ENCODE measurements around the gene RRP15.

Gene RRP15

DNA sequence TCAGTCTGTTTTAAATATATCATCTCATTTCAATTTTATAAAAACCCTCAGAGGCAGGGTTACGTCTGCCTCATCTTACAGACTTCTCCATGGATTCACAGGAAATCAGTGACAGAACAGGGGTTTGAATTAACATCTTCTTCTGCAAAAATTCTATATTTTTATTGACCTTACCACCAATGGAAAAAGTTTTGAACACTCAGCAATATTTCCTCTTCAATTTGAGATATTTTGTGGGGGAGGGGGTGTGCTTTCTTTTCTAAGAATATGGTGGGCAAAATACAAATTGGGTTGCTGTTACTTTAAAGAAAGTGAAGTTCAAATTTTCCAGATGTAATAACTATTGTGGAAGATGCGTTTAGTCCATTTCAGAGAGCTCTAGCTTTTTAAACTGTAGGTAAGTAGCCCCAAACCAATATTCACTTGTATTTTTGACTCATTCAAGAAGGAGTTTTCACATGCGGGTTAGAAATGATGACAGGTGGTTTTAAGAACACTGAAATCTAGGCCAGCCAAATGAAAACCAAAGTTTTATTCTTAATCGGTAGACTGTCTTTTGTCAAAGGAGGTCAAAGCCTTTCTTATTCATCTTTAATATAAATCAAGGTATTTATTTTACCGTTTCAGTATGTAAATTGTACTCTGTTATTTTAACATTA, 77.5 kb downstream of the RRP15 start:
- no peak for DNase-seq (ENCODE audit: low spot score)

DNA sequence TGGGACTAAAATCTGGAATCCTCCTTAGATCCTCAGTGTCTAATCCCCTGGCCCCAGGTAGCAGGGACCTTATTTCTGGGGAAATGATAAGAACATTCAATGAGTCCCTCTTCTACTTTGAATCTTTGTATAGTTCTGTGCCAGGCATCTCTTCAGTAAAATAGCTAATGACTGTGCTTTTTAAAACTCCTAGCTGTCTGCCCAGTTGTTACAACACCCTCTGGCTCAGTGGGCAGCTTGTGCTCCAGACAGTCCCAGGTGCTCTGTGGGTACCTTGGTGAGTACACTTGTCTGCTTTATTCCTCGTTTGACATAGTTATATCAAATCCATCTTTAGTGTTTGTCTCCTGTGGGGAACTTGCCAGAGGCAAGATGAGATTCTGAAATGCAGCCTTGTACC, 78.0 kb downstream of the RRP15 start:
- DNase-seq (ENCODE audit: low spot score), result no peak

DNA sequence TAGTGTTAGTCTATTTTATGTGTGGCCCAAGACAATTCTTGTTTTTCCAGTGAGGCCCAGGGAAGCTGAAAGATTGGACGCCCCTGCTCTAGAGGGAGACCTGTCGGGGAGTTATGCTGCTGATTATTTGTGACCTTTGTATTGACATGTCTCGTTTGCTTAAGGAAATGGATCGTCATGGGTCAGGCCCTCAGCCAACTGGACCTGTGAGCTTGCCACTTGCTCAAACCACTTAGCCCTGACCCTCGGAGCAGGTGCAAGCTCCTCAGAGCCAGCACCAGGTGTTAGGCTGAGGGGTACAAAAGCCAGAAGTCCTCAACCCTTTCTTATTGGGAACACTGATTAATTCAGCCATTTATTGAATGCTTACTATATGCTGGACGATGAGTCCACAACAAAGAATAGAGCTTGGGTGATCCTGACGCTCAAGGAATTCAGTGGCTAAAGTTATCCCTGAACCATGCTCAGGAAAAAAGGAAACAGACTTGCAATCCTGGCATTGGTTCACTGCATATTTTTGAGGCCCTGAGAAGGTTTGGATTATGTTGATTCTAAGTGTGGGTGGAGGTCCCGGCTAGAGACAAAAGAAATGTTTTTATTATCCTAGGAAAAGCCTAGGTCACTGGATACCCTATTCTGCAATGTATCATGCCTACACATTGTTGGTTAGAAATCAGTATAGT, 79.1 kb downstream of the RRP15 start:
- DNase-seq (ENCODE audit: low spot score), result no peak

DNA sequence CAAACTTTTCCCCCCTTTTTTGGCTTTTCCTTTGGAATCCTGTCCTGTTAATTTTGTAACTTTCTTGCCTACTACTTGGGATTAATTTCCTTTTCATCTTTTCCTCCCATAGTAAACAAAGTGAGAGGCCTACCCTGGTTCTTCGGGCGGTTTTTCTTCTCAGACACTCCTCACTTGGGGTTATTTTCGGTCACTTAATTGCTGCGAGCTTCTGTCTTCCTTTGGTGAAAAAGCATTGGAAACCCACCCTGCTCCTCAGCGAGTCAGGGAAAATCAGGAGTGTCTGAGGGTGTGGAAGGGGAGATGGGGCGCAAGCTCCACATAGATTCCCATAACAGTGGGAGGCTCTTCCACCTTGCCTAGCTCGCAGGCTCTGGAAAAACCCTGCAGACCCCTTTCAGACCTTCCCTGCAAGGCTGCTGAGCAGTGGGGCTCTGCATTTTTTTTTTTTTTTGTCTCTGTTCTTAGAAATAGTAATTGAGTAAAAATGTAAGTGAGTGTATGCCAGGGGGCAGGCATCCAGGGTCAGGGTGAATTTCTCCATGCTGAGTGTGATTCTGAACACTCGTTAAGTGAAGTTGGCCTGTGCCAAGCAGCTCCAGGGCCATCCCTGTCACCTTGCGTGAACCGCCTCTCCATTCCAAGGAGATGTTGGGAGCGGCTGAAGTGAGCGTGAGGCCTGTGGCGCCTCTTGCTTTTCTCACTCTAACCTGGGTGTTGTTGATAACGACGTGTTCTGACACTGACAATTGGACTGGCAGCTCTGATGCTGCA, 80.3 kb downstream of the RRP15 start:
- DNase-seq (ENCODE audit: low spot score), result no peak

DNA sequence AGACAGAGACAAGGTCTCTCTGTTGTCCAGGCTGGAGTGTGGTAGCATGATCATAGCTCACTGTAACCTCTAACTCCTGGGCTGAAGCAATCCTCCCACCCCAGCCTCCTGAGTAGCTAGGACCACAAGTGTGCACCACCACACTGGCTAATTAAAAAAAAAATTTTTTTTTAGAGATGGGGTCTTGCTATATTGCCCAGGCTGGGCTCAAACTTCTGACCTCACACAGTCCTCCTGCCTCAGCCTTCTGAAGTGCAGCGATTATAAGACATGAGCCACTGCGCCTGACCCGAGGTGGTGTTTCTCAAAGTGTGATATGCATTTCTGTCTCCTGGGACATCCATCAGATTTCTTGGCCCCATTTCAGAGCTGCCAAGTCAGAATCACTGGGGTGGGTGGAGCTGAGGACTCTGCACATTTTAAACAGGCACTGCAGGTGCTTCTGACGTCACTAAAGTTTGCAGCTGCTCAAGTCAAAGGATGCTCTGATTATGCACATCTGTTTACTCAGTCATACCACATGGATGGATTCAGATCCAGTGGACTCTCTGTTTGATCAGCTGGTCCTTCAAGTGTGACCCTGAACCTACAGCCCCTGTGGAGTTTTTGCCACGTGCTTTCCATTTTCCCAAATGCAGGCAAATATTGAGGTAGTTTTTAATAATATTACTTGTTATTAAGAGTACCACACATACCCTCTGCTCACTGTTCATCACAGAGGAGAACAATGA, 81.4 kb downstream of the RRP15 start:
- DNase-seq (ENCODE audit: low spot score), result no peak

DNA sequence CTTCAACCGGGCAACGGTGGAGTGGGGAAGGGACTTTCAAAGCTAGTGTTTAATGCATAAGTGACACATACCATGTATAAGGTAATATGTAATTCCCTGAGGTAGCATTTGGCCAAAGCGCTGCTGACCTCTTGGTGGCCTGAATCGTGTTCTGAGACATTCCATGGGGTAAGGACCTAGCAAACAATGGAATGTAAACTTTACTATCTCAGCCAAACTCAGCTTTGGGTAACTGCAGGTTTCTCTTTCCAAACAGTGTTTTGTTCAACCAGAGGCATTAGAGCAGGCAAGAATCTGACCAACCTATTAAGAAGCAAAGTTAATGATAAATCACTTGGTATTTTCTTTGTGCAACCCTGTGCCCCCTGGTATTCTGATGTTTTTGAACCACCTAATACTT, 82.0 kb downstream of the RRP15 start:
- DNase-seq (ENCODE audit: low spot score), result no peak

DNA sequence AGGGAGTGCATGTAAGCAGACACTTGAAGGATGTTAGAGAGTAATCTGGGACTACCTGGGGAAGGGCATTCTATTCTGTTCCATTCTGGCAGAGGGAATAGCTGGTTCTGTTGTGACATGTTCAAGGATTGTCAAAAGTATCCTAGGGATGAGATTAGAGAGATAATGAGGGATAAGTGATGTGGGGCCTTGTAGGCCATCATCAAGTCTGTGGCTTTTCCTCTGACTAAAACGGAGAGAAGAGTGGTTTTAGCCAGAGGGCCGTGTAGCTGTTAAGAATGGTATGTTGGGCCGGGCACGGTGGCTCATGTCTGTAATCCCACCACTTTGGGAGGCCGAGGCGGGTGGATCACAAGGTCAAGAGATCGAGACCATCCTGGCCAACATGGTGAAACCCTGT, 83.6 kb downstream of the RRP15 start:
- no peak for DNase-seq (ENCODE audit: low spot score)

DNA sequence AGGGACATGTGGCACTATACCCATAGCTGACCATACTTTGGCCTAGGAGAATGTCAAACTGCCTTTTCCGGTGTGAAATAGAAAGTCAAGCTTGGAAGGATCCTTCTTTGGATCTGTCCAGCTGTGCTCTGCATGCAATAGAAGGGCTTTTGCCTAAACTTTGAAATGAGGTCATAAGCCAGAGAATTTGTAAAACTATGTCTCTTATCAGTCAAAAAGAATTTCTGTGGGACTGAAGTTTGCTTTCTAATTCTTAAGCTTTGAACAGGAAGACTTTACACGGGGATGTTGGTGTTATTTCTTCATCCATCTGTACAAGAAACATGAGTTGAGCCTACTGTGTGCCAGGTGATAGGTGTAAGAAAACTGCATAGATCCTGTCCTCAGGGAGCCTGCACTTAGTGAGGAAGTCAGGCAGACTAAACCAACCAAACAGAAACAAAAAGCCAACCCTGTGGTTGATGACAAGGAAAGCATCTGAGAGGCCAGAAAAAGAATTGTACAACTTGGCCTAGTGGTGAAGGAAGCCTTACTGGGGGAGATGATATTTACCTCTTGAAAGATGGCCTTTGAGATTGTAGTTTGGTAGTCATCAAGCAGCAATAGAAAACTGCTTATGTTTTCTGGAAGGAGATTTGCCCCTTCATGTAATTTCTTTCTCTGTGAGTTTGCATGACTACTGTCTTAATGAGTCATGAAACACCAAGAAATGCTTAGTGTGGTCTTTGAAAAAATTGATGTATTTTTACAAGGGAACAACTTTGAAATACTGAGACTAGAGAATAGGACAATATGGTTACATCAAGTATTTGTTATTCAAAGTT, 84.8 kb downstream of the RRP15 start:
- DNase-seq (ENCODE audit: low spot score), result no peak

DNA sequence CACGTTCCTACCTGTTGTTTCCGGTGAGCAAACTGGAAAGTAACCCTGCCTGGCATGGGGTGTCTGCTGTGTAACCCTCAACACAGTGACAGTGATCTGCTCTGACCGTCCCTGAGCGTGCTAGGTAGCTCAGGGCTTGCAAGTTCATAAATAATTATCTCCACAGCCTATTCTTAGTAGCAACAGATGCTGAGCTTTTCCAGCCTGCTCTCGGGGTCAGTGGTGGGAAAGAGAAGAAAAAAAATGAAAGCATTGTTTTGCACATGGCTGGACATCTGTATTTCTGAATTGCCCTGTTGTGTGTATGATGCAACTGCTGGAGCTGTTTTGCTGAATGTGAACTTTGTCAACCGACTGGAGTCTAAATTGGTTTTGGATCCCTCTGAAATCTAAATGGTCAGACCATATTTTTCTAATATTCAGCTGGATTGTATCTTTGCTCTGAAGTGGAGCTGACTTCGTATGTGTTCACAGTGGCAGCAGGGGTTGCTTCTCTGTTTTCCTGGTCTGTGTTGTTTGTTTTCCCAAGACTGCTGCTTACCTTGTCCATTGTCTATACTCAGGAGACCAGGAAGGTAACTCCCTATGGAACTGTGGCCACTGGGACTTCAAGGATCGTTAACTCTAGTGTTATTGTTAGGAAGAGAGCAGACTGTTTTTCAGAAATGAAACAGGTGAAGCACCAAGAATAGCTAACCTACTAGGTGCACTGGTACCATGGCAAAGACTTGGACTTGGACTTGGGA, 87.0 kb downstream of the RRP15 start:
- DNase-seq (ENCODE audit: low spot score), result peak; percentile 87

DNA sequence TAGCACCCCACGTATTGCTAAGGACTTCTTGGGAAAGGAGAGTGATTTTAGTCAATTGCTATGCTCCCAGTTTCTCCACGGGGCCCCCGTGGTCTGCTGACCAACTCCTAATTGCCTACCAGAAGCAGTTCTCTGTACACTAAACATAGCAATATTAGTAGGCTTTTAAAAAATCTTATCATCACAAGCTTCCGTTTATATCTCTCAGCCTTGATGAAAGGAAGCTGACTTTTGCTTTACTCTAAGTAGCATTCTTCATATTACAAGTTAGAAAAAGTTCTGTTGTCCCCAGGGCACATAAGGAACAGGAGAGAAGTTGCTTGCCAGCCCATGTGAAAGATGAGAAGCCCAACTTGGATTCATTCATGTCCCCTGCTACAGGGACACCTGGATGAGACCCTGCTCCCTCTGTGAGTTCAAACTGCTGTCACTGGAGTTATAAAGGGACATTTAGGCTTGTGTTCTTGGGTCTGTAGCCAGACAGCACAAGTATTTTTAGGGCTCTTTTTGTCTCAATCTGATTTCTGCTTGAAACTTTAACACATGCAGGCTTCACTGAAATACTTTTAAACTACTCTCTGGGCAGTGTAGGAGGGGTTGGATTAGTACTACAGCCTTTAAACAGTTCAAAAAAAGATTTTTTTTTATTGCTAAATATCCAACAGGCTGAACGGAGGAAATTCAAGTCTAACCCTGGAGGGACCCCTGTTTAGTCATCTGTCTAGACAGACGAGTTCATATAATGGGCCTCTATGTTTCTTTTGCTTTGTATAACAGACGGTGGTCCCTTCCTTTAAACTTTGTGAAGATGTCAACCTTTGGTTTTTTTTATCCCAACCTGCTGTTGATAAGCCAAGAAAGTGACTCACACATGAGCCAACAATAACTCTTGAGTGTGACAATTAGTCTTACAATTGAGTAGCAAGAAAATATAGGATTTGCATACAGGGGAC, 89.6 kb downstream of the RRP15 start:
- no peak for DNase-seq (ENCODE audit: low spot score)

DNA sequence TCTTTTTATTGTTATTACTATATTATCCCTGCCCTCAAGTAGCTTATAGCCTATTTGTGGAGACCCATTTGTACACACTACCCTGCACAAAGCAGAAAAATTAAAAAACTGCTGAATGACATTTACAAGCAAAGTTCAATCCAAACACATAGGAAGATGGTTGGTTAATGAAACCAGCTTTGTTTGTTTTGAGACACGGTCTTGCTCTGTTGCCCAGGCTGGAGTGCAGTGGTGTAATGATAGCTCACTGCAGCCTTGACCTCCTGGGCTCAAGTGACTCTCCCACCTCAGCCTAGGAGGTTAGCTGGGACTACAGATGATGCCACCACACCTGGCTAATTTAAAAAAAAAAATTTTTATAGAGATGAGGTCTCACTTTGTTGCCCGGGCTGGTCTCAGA, 91.6 kb downstream of the RRP15 start:
- DNase-seq (ENCODE audit: low spot score), result no peak

DNA sequence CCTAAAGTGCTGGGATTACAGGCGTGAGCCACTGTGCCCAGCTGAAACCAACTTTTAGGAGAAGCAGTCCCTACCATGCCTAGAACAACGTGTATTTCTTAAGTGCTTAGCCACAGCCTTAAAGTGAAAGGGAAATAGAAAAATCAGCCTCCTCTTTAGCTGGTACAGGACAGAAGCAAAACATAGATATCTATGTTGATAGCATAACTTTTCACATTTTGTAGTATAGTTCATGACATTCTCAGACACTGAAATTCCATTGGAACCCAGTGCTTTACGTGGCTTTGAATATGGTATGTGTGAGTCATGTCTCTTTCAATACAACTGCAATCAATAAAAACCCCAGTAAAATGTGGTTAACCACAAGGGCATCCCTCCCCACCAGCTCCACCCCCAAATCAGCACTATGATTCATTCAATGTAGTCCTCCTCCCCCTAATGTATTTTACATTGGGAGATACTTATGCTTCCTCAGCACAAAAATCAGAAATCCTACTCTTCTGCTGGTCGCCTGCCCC, 92.1 kb downstream of the RRP15 start:
- no peak for DNase-seq (ENCODE audit: low spot score)

DNA sequence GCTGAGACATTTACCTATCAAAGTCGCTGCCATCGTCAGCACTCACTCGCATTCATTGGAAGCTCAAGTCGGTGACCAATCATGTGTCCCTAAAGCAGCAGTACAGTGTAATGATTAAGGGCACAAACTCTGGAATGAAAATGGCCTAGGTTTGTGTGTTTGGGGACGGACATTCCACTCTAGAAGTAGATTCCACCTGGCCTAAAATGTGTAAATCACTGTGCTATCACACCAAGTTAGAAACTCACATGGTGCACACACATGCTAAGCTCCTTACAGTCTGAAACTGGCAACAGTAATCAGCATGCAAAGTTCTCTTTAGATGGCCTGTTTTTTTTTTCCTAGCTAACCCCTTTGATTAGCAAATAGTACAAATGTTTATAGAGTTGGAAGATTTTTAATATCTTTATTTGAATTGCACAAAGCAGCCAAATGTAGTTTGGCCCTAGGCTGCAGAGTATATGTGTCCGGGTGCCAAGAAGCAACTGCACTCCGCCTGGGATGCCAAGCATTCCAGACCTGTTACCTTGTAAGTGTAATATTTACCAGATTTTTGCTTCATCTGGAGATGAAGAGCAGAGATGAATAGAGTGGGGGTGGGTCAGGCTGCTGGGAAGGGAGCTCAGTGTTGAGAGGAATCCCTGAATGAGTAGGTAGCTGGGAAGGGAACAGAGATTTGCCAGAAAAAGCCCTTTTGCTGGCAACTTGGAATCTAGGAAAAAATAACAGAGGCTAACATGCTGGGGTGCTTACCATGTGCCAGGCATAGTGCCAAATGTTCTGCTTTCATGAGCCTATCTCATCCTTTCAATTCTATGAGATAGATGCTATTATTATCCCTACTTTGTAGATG, 95.3 kb downstream of the RRP15 start:
- no peak for DNase-seq (ENCODE audit: low spot score)

DNA sequence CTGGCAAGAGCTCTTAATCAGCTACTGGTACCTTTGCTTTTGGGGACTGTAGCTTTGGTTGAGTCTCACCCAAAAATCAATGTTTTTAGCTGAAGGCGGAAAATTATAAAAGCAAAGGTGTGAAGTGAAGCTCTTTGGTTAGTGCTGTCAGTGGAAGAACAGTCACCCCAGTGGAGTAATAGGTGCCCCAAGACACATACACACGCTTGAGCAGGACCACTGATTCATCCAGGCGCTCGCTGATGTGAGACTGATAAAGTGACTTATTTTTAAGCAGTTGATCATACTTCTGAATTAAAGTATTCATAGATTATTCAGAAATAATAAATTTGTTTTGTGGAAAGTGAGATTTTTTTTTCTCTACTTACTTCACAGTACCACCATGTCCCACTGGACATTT, 97.2 kb downstream of the RRP15 start:
- DNase-seq (ENCODE audit: low spot score), result no peak

DNA sequence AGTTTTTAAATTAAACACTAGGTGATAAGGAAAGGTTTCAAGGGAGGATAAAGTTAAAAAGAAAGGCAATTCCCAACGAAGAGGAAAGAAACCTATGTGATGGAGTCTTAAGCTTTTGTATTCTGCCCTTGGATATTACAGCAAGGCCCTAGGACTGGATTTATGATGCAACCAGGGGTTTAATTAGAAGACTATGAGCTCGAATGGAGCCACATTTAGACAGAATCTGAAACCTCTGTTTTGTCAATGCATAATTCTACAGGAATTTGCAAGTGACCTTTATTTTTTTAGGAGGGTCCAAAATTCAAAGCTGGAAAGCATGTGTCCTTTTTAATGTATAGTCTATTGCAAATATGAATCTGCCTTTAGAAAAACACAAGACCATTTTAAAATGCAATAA, 98.0 kb downstream of the RRP15 start:
- no peak for DNase-seq (ENCODE audit: low spot score)

DNA sequence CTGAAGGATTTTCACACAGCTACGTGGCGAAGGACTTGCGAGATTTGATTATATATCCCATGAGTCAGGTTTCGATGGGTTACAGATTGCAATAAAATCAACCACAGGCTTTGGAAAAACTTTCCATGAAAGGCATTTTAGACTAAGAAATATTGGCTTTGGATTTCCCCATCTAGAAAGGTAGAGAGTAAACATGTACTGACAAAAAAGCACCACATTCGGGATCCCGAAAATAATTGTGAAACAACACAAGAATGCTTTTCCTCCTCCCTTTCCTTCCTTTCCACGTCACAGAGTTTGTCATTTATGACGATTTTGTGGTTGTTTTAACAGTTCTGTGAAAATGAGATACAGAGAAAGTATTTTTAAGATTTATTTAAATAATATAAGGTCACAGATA, 98.6 kb downstream of the RRP15 start:
- no peak for DNase-seq (ENCODE audit: low spot score)

DNA sequence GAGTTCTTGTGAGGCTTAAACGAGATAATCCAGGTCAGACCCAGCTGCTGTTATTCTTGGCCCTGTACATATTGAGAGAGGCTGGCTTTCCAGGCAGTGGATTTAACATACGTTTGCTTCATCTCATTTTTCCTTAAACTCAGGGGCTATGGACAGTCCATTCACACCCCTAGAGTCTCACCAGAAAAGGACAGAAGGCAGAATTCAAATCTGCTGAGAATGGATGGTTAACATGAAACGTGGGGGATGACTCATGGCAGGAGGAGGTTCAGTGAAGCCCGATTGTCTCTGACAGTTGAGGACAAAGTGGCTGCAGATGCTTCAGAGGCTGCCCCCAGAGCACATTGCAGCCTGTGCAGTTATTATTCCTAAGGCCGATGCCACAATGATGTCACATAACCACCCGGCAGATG, 99.5 kb downstream of the RRP15 start:
- no peak for DNase-seq (ENCODE audit: low spot score)
